Inflammatory macrophage treated with lipopolysaccharide for 4 hours (primary cell): Measurements from ENCODE around the gene OR4L1.
"Not testable (repeated sequence)": the region's sequence is repeated elsewhere in the genome, so short reads cannot be mapped to it uniquely, and the experiment has no call there.

Source experiments
- DNase-seq: peaks from one replicate; pipeline ENCODE4 v3.0.0-alpha.2; 2020

OR4L1 gene

GRCh38 chr14:20059745-20060144 lies at the start of gene OR4L1:
Gene OR4L1 (plus strand): TSS chr14:20060045. CDS start chr14:20060045, 0 bp downstream.
- no peak for DNase-seq

- no peak for DNase-seq
Measured at GRCh38 chr14:20019257-20019865, 40.5 kb upstream of the OR4L1 start, which contains the start of gene OR4K14. Gene OR4K14 (minus strand): TSS chr14:20019307. CDS start chr14:20015193, 4,114 bp downstream.

DNA sequence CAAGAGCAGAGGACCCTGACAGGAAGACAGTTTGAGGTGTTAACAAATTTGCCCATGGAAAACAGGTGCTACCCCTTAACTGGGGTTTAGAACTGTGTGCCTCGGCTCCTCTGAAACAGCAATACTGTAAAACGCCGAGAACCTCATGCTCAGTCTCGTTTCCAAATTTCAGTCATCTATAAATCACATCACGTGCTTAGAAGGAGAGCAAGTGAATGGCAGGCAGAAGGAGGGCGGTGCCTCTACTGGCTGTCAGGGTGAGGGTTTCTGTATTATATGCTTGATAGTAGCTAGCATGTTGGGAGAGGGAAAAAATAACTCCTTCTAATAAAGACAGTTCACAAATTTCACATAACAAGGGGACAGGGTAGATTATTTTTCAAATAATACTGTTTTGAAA lies 28.8 kb upstream of the OR4L1 start:
- no peak for DNase-seq

- DNase-seq = no peak
Measured at GRCh38 chr14:20035449-20035848, 24.4 kb upstream of the OR4L1 start.

GRCh38 chr14:20035938-20036337 lies 23.9 kb upstream of the OR4L1 start, which contains the start of gene OR4K13:
Gene OR4K13 (minus strand): TSS chr14:20036038. CDS start chr14:20034758, 1,280 bp downstream.
- no peak for DNase-seq

GRCh38 chr14:20044243-20044642 lies 15.6 kb upstream of the OR4L1 start:
- no peak for DNase-seq

DNA sequence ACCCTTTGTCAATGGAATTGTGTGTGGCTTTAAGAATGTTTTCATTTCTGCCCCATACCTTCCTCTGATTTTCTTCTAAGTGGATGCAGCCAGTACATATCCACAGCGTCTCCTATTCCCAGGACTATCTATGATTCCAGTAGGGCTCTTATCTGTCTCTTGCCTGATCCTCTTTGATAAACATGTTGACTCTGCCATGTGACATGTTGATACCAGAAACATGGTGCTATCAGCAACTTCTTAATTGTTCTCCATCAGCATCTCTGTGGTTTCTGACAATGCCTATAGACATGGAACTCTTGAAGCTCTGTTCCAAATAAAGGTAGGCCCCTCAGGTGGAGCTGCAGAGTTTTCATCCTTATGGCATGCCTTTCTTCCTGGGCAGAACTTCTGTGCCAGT lies 11.6 kb upstream of the OR4L1 start:
- no peak for DNase-seq

- DNase-seq = no peak
Measured at GRCh38 chr14:20092050-20092449, 32.2 kb downstream of the OR4L1 start.

DNA sequence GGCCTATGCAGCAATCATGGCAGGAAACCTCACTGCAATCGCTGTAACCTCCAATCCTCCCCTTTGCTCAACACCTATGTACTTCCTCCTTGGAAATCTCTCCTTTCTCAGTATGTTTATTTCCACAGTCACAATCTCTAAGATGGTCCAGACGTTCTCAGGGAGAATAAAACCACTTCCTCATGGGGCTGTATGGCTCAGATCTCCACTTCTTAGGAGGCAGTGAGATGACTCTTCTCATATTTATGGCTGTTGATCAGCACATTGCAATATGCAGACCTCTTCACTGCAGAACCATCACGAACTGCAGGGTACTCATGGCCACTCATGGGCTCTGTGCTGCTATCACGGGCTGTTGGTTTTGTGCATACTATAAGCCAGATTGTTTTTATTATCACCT lies 33.6 kb downstream of the OR4L1 start:
- no peak for DNase-seq

GRCh38 chr14:20098926-20099770 lies 39.3 kb downstream of the OR4L1 start:
- DNase-seq = not testable (repeated sequence)

DNA sequence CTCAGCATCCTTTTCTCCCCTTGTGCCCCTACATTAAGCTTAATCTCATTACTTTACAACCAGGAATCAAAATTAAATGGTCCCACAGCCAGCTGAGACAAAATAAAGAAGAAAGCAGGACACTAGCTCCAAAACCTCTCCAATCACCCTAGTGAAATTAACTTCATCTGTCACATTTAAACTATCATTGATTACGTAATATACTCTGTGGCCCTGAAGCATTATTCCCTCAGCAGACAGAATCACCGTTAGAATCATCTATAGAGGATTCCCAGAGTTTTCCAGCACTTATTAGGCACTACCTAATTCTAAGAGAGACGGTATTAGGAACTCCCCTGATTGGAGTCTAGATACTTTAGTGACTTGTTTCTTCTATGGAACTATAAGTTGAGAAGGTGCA lies 50.6 kb downstream of the OR4L1 start, which contains the start of gene OR4K17:
TSS of gene OR4K17 (plus strand) at position 302 of the 400 bp plus-strand sequence. CDS start 6,761 bp downstream, outside the sequence.
- no peak for DNase-seq
